ENCODE measurements around the gene YIPF2.

The YIPF2 gene

DNA sequence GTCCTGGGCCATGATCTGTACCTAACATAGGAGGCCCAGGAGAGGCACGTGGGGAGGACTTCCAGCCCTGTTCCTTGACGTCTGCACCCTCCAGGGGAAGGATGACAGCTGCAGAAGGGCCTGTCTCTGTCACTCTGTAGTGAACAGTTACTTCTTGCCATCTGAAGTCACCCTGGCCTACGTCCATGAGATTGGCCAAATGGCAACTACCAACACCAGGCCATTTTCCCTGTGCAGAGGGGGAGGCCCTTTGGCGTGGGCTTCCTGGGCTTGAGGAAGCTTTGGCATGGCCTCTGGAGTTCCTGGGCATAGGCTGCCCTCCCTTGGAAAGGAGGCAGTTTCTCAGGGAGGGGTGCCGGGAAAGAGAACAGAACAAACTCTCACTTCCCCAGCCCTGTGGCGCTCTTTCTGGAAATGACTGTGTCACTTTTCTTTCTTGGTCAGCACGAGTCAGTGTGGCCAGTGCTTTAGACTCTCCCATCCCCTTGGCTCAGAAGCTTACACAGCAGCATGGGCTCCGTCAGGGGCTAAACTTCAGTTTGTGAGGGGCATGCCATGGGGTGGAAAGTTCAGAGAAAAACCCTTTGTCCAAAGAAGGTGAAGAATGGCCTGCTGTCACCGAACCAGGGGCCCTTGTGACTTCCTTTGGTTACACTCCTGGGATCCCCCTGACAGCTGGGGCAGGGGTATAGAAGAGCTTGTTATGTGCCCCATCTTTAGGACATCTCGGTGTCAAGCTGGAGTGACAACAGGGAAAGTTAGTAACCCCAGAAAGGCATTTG is 51.8 kb downstream of the YIPF2 start:
- no peak for DNase-seq (ENCODE audit: low read depth)

DNA sequence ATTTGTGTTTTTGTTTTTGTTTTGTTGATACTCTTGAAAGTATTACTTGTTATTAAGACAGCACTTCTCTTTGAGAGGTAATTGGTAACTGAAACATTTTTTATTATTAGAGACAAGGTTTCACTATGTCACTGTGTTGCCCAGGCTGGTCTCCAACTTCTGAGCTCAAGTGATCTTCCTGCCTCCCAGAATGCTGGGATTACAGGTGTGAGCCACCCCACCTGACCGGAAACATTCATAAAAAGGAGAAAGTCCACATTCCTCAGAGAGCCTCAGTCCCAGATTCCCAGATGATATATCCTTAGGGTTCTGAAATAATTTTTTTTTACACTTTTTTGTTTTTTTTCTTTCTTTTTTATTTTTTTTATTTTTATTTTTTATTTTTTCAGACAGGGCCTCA is 54.4 kb downstream of the YIPF2 start:
- DNase-seq (ENCODE audit: low read depth): no peak

DNA sequence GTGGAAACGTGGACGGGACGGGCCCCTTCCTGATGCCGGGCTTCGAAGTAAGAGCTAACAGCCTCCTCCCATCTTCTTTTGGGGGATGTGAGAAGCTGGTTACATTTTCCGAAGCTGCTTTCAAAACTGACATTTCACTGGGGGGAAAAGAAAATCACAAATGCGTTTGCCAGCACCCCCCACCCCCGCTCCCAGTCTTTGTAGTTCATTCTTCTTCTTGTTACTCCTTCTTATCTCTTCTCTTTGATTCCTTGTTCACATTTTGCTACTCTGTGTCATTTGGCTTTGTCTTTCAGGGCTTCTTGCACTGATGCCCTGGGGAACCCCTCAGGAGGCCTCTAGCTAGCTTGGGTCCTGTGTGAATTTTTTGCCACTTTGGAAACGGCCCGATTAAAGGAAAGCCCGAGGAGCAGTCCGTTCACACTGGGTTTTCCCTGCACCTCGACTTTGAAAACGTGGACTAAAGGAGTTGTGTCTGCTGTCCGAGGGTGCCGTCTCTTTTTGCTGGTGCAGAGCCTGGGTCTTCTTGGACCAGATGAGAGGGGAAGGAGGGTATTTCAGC is 55.8 kb downstream of the YIPF2 start:
- DNase-seq (ENCODE audit: low read depth): no peak

Data from GM04504 (cell line).